ENCODE data around the gene PCNP.

DNA sequence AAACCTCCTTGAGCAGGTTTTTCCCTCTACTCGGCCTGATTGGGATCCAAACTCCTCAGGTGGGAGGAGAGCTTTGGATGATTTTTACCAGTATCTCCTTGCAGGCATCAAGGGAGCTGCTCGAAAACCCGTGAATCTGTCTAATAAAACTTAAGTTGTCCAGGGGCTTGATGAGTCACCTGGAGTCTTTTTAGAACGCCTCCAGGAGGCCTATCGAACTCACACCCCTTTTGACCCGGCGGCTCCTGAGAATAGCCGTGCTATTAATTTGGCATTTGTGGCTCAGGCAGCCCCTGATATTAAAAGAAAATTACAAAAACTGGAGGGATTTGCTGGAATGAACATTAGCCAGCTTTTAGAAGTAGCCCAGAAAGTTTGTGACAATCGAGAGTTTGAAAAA, 61.4 kb downstream of the PCNP start:
- TF ChIP-seq, protein P1, sequence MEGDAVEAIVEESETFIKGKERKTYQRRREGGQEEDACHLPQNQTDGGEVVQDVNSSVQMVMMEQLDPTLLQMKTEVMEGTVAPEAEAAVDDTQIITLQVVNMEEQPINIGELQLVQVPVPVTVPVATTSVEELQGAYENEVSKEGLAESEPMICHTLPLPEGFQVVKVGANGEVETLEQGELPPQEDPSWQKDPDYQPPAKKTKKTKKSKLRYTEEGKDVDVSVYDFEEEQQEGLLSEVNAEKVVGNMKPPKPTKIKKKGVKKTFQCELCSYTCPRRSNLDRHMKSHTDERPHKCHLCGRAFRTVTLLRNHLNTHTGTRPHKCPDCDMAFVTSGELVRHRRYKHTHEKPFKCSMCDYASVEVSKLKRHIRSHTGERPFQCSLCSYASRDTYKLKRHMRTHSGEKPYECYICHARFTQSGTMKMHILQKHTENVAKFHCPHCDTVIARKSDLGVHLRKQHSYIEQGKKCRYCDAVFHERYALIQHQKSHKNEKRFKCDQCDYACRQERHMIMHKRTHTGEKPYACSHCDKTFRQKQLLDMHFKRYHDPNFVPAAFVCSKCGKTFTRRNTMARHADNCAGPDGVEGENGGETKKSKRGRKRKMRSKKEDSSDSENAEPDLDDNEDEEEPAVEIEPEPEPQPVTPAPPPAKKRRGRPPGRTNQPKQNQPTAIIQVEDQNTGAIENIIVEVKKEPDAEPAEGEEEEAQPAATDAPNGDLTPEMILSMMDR (conservative IDR thresholded peaks at IDR 0.05 in 1 of 2, IDR thresholded peaks at IDR 0.05 in 1 of 2; ENCODE audit: low read depth in 1 of 2, low read length in 2 of 2): no peak
- TF ChIP-seq EZH2 (IDR thresholded peaks at IDR 0.05; ENCODE audit: low read length, missing control alignments): no peak
